Activated CD8-positive, alpha-beta memory T cell treated with anti-CD3 and anti-CD28 coated beads, Interleukin-2, amount 10 ng/mL, durations not matched to agents 7 days and 5 days (primary cell): ENCODE results near the gene KIF3A. TPM values are rescaled to one million over a fixed set of nuclear protein-coding genes. Genes with fewer than 3 reads are reported as not detected.
"Not testable (repeated sequence)": the region's sequence is repeated elsewhere in the genome, so short reads cannot be mapped to it uniquely, and the experiment has no call there.

Experiments
- ATAC-seq: fragments of 150-1000 bp; cut with Tn5 transposase; one replicate; pipeline ENCODE4 v1.10.0; 2021; ENCODE audit warnings: moderate library complexity
- CTCF ChIA-PET: fragments of 350-600 bp; sonication (Branson Sonifier 250); formaldehyde crosslinking; loops from one replicate; lab custom pipeline; 2021; ENCODE audit warnings: antibody characterized with exemption; lab: Charles Lee
- DNase-seq: peaks from one replicate; pipeline ENCODE4 v3.0.0-alpha.2; 2020
- H3K27ac Mint-ChIP-seq: one replicate; pipeline ENCODE4 v1.8.0; 2021; ENCODE audit warnings: mild to moderate bottlenecking, mixed read lengths
- H3K27me3 Mint-ChIP-seq: one replicate; pipeline ENCODE4 v1.8.0; 2021; ENCODE audit warnings: mixed read lengths
- H3K36me3 Mint-ChIP-seq: one replicate; pipeline ENCODE4 v1.8.0; 2021; ENCODE audit warnings: mild to moderate bottlenecking, mixed read lengths
- H3K4me1 Mint-ChIP-seq: one replicate; pipeline ENCODE4 v1.8.0; 2021; ENCODE audit warnings: mixed read lengths
- H3K4me3 Mint-ChIP-seq: one replicate; pipeline ENCODE4 v1.8.0; 2021; ENCODE audit warnings: mild to moderate bottlenecking, moderate library complexity, mixed read lengths
- H3K9me3 Mint-ChIP-seq: one replicate; pipeline ENCODE4 v1.8.0; 2022; ENCODE audit warnings: low read depth, mixed read lengths
- total RNA-seq, 2 experiments: library from RNA; stranded (reverse); gene quantifications; one replicate each; pipeline ENCODE4 v1.2.3, GENCODE V29; 2021

The KIF3A gene
- total RNA-seq, 2 experiments from 2014 or later: 18.2 to 38.8 TPM

DNA sequence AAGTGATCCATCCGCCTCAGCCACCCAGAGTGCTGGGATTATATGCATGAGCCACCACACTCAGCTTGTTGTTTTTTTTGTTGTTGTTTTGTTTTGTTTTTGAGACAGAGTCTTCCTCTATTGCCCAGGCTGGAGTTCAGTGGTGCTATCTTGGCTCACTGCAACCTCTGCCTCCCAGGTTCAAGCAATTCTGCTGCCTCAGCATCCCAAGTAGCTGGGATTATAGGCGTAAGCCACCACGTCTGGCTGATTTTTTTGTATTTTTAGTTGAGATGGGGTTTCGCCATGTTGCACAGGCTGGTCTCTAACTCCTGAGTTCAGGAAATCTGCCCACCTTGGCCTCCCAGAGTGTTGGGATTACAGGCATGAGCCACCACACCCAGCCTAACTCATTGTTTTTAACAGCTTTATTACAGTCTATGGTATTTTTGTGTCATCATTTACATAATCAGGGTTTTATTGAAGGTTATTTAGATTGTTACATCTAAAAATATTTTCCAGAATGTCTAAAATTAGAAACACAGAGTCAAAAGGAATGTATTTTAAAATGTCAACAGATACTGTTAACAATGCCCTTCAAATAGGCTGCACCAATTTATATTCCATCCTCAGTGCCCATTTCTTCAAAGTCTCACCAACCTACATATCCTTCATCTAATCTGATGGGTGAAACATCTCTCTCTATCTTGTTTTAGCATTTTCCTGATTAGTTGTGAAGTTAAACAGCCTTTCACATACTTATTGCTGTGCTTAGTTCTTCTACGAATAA lies 18.6 kb downstream of the KIF3A start:
- H3K27me3 Mint-ChIP-seq: no peaks in the 10 kb centered on the region
- CTCF ChIA-PET: interaction anchor here (0.9 to 1.4 kb wide), 3 partner anchors 15 to 31 kb away, joined by 3 to 5 read pairs (median 4); partner anchors contain the start of gene KIF3A
- no peak overlapping the region for H3K4me3 Mint-ChIP-seq
- H3K4me1 Mint-ChIP-seq: peaks cover 18% of the 10 kb centered on the region
- ATAC-seq (no peak), DNase-seq (no peak)
- no peak overlapping the region for H3K27ac Mint-ChIP-seq
- H3K36me3 Mint-ChIP-seq: peaks cover 34% of the 10 kb centered on the region
- no peaks in the 10 kb centered on the region for H3K9me3 Mint-ChIP-seq

DNA sequence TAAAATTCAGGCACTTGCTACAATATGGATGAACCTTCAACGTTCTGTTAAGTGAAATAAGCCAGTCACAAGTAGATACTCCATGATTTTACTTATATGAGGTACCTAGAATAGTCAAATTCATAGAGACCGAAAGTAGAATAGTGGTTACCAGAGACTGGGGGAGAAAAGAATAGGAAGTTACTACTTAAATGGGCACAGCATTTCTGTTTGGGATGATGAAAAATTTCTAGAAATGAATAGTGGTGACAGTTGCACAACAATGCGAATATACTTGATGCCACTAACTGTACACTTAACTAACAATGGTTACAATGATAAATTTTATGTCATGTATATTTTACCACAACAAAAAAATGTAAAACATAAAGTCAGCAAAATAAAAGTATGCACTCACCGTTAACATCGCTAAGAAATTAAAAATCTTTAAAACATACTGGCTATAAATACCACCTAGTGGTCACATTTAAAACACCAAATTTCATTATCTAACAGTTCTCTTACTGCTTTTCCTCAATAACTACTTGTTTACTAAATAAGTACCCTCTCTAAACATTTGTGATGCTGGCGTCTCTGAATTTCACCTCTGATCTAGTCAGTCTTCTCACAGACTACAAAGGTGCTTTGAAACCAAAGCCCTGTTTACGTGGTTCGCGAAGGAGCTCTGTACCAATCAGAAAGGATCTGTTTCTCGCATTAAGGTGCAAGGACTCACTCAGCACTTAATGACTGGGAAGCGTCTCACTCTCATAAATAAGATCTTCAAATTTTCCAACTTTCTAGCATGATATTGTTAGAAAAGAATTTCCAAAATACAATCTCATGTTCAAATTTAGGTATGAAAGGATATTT lies 22.7 kb downstream of the KIF3A start:
- ATAC-seq: peak; percentile 70
- H3K27ac Mint-ChIP-seq: peak overlapping the region; percentile 62
- peaks cover 22% of the 10 kb centered on the region for H3K4me1 Mint-ChIP-seq

DNA sequence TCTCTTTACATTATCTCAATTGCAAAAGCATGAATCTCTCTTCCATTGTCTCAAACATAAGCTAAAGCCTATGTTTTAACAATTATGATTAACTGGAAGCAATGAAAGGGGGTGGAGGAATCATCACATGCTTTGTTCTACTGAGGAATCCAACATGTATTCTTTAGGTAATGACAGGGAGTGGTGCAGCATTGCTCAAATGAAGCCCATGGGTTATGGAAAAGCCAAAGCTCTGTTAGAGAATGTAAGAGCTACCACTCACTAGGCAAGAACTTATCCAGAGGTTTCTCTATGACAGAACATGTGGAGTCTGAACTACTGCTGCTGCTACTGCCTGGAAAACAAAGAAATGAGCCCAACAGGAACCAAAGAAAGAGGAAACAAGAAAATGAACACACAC lies 28.7 kb downstream of the KIF3A start:
- H3K4me3 Mint-ChIP-seq: no peak overlapping the region
- DNase-seq: no peak

More for the DNA sequence above, 22.7 kb downstream of the KIF3A start:
- H3K4me3 Mint-ChIP-seq: peak overlapping the region; percentile 3
- no peak for DNase-seq
- no peaks in the 10 kb centered on the region for H3K9me3 Mint-ChIP-seq
- peaks cover 30% of the 10 kb centered on the region for H3K36me3 Mint-ChIP-seq
- no peaks in the 10 kb centered on the region for H3K27me3 Mint-ChIP-seq
- CTCF ChIA-PET: interaction anchor here (0.6 to 3.6 kb wide), 14 partner anchors 14 to 208 kb away, joined by 3 to 27 read pairs (median 4); partner anchors contain the start of gene KIF3A

GRCh38 chr5:132704875-132705274 lies 32.5 kb downstream of the KIF3A start:
- ATAC-seq: no peak
- peak overlapping the region; percentile 70 for H3K27ac Mint-ChIP-seq
- H3K36me3 Mint-ChIP-seq: peaks cover 53% of the 10 kb centered on the region
- H3K9me3 Mint-ChIP-seq: no peaks in the 10 kb centered on the region
- H3K4me1 Mint-ChIP-seq: peaks cover 27% of the 10 kb centered on the region
- no peaks in the 10 kb centered on the region for H3K27me3 Mint-ChIP-seq
- CTCF ChIA-PET: interaction anchor here (1.1 to 1.4 kb wide), 3 partner anchors 64 to 179 kb away, joined by 3 to 5 read pairs (median 3); no protein-coding TSS in a partner anchor
- DNase-seq: no peak
- no peak overlapping the region for H3K4me3 Mint-ChIP-seq

More for the DNA sequence above, 28.7 kb downstream of the KIF3A start:
- Mint-ChIP-seq H3K9me3 (no peaks in the 10 kb centered on the region), H3K27ac (no peak overlapping the region), H3K36me3 (peaks cover 40% of the 10 kb centered on the region), H3K27me3 (no peaks in the 10 kb centered on the region), H3K4me1 (peaks cover 23% of the 10 kb centered on the region)
- no peak for ATAC-seq
- CTCF ChIA-PET: interaction anchor here (0.7 to 1.2 kb wide), 3 partner anchors 181 to 265 kb away, joined by 3 to 8 read pairs (median 3); no protein-coding TSS in a partner anchor

GRCh38 chr5:132695956-132696355 lies 41.4 kb downstream of the KIF3A start:
- CTCF ChIA-PET: interaction anchor here (1.0 to 1.2 kb wide), 3 partner anchors 8 to 169 kb away, joined by 3 read pairs; no protein-coding TSS in a partner anchor
- H3K9me3 Mint-ChIP-seq: no peaks in the 10 kb centered on the region
- no peak for ATAC-seq
- peaks cover 51% of the 10 kb centered on the region for H3K36me3 Mint-ChIP-seq
- H3K4me3 Mint-ChIP-seq: no peak overlapping the region
- no peak overlapping the region for H3K27ac Mint-ChIP-seq
- H3K4me1 Mint-ChIP-seq: peaks cover 20% of the 10 kb centered on the region
- DNase-seq: no peak
- no peaks in the 10 kb centered on the region for H3K27me3 Mint-ChIP-seq

GRCh38 chr5:132692632-132692967 lies 44.7 kb downstream of the KIF3A start:
- Mint-ChIP-seq H3K4me1 (peaks cover 33% of the 10 kb centered on the region), H3K4me3 (no peak overlapping the region), H3K27ac (peak overlapping the region; percentile 71), H3K27me3 (no peaks in the 10 kb centered on the region), H3K9me3 (no peaks in the 10 kb centered on the region), H3K36me3 (peaks cover 35% of the 10 kb centered on the region)
- DNase-seq (no peak), ATAC-seq (no peak)
- CTCF ChIA-PET: no interaction called here

- not testable (repeated sequence) for H3K4me3 Mint-ChIP-seq, H3K9me3 Mint-ChIP-seq, H3K27me3 Mint-ChIP-seq, ATAC-seq, DNase-seq
- Mint-ChIP-seq H3K4me1 (peaks cover 36% of the 10 kb centered on the region), H3K36me3 (peaks cover 31% of the 10 kb centered on the region), H3K27ac (peak overlapping the region; percentile 71)
- CTCF ChIA-PET: interaction anchor here (1.4 kb wide), 1 partner anchor 46 kb away, joined by 5 read pairs; the partner anchor contains the start of gene KIF3A
Measured at GRCh38 chr5:132691755-132692631, 45.4 kb downstream of the KIF3A start.

GRCh38 chr5:132690156-132690555 lies 47.2 kb downstream of the KIF3A start:
- no peaks in the 10 kb centered on the region for H3K27me3 Mint-ChIP-seq
- H3K4me3 Mint-ChIP-seq: no peak overlapping the region
- ATAC-seq (no peak), DNase-seq (no peak)
- peaks cover 26% of the 10 kb centered on the region for H3K36me3 Mint-ChIP-seq
- peaks cover 47% of the 10 kb centered on the region for H3K4me1 Mint-ChIP-seq
- CTCF ChIA-PET: interaction anchor here (1.0 to 1.4 kb wide), 4 partner anchors 19 to 57 kb away, joined by 3 to 5 read pairs (median 3); partner anchors contain the start of genes CCNI2 and KIF3A
- H3K9me3 Mint-ChIP-seq: no peaks in the 10 kb centered on the region
- H3K27ac Mint-ChIP-seq: no peak overlapping the region

DNA sequence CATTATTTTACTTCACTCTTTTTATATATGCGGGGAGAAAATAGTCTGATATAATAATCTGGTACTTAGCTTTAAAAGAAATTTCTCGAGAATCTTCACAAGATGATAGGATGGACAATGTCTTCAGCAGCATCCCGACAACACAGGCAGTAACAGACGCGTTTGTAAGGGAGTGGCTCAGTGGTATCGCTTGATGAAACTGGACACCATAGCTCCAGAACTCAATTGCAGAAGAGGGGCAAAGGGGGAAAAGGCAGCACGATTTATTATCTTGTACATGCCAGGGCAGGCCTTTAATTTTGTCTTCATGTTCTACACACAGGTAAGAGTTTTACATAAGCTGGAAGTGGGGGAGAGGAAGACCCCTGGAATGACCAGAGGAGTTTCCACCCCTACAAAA lies 47.8 kb downstream of the KIF3A start:
- Mint-ChIP-seq H3K4me1 (peaks cover 52% of the 10 kb centered on the region), H3K27me3 (no peaks in the 10 kb centered on the region), H3K4me3 (no peak overlapping the region), H3K36me3 (peaks cover 23% of the 10 kb centered on the region), H3K27ac (no peak overlapping the region), H3K9me3 (no peaks in the 10 kb centered on the region)
- DNase-seq (no peak), ATAC-seq (no peak)
- CTCF ChIA-PET: no interaction called here

DNA sequence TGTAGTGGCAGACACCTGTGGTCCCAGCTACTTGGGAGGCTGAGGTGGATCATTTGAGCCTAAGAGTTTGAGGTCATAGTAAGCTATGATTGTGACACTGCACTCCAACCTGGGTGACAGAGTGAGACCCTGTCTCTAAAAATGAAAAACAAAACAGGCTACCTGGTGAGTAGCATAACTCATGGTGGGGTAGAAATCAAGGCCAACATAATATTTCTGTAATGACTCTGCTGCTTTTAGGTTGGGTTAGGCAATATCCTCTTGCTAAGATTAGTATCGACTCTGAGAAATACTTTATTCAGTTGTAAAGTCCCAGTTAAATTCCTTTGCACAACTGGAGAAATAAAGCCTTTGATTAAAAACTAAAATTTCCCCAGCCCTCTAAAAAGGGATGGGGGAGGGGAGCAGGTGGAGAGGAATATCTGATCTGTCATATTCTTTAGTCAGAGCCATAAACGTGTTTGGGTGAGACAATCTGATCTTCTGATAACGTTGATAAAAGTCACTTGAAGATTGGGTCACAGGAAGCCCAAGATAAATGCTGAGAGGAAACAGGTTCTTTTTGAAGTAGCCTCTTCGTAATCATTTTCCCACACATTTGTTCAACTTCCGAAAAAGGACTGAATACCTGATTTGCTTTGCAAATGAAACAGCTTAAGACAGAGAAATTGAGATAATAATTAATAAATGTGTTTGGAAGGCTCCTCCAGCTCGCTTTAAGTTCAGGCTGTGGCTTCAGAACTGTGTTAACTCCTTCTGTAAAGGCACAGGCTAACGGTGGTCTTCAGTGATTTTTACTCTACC lies 48.6 kb downstream of the KIF3A start:
- Mint-ChIP-seq H3K27me3 (no peaks in the 10 kb centered on the region), H3K4me3 (no peak overlapping the region), H3K9me3 (no peaks in the 10 kb centered on the region), H3K4me1 (peaks cover 56% of the 10 kb centered on the region), H3K27ac (peak overlapping the region; percentile 73), H3K36me3 (peaks cover 23% of the 10 kb centered on the region)
- CTCF ChIA-PET: interaction anchor here (1.1 to 1.4 kb wide), 3 partner anchors 8 to 106 kb away, joined by 3 to 4 read pairs (median 3); no protein-coding TSS in a partner anchor
- ATAC-seq (peak; percentile 14), DNase-seq (no peak)

DNA sequence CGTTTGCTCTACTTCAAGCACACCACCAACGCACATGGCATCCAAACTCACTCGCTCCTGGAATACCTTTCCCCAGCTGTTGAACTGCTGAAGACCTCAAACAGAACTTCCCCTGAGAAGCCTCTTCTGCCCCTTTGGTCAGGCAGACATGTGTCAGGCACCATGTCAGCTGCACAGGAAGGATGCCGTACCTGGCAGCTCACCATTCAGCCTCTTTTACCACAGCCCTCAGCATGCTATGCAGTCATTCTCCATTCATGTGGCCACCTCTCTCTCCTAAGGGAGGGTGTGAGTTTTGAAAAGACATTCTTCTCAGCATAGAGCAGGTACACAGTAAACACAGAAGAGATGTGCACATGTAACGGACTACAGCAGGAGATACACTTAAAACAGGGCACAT lies 49.4 kb downstream of the KIF3A start:
- no peak overlapping the region for H3K4me3 Mint-ChIP-seq
- H3K4me1 Mint-ChIP-seq: peaks cover 52% of the 10 kb centered on the region
- peaks cover 21% of the 10 kb centered on the region for H3K36me3 Mint-ChIP-seq
- H3K27ac Mint-ChIP-seq: peak overlapping the region; percentile 73
- H3K9me3 Mint-ChIP-seq: no peaks in the 10 kb centered on the region
- ATAC-seq (peak; percentile 90), DNase-seq (peak; percentile 82)
- CTCF ChIA-PET: interaction anchor here (1.1 to 1.4 kb wide), 5 partner anchors 9 to 105 kb away, joined by 3 to 4 read pairs (median 3); no protein-coding TSS in a partner anchor
- no peaks in the 10 kb centered on the region for H3K27me3 Mint-ChIP-seq

- DNase-seq (no peak), ATAC-seq (no peak)
- Mint-ChIP-seq H3K27me3 (no peaks in the 10 kb centered on the region), H3K27ac (peak overlapping the region; percentile 4), H3K4me1 (peaks cover 43% of the 10 kb centered on the region), H3K4me3 (no peak overlapping the region), H3K9me3 (no peaks in the 10 kb centered on the region), H3K36me3 (peaks cover 13% of the 10 kb centered on the region)
- CTCF ChIA-PET: no interaction called here
Measured at GRCh38 chr5:132686193-132686592, 51.2 kb downstream of the KIF3A start.
